Measurements from ENCODE around the gene LDAH.

The LDAH gene

DNA sequence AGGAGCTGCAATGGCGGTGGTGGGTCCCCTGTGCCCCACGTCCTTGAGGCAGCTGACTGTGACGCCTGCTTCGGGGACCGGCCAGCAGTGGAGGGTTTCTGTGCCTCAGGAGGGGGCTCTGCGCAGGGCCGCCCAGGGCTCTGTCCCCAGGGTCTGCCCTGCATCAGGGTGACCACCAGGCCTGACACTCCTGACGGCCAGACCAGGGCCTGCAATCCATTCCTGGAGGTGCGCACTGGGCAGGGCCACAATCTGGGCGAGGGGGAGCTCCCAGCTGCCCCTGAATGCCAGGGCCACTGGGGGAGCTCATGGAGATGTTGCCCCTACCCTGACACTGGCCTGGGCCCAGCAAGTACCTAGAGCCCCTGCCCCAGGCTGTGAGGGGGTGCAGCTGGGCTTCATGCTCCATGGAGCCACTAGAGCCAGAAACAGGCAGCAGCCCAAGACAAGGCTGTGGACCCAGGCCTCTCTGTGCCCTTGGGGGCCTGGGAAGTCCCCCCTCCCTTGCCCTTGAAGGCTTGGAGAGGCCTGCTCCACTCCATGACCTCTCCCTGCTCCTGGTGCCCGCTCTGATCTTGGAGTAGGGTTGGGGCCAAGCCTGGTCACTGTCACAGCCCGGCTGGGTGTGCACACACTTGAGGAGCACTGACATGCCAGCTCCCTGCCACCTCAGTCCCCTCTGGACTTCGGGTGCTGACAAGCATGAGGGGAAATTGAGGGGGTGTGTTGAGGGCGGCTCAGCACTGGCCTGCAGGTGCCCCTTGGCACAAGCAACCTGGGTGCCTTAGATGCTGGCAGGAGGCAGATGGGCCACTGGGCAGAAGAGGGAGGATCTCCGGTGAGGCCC is 55.9 kb downstream of the LDAH start:
- no peak for DNase-seq

DNA sequence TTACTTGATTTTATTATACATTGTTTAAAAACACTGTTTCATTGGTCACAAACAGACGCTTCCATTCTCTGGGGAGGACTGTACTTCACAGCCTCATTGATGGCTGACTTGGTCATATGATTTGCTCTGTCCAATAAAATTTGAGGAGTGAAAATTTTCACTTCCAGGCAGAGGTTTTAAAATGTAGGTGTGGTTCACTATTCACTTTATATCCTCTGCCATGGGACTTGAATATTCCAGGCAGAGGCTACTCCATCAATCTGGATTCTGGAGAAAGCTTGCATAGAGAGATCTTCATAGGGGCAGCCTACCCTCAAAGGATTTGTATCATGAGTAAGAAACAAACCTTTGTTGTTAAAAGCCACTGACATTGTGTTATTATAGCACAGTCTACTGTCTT is 56.7 kb downstream of the LDAH start:
- no peak for DNase-seq

DNA sequence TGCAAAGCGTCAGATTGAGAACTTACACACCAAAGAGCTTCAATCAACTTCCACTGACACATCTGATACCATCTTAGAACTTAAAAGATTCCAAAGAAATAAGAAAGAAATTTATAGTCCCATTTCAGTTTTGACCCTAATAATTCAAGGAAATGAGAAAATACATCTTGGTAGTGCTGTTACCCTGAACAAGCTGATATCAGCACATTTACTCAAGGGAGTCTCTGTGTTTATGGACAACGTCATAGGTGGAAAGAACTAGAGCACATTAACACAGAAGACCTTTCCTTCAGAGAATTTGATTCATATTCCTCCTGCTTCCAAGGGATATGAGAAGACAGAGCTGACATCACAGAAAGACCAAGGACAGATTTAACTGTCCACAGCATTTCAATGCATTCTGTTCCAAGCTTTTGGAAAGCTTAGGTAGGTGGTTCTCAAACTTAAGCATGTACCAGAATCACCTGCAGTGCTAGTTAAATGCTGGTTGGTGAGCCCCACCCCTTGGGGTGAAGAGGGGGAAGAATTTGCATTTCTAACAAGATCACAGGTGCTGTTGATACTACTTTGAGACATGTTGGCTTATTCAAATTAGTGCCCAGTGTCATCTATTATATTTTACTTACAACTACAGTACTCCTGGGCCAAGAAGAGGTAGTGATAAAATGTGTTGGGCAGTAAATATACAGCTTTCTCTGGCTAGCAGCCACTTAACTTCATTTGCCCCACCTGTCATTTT is 59.8 kb downstream of the LDAH start:
- DNase-seq = no peak

GRCh38 chr2:20759487-20759886 is 63.4 kb downstream of the LDAH start:
- DNase-seq = no peak

GRCh38 chr2:20758997-20759396 is 63.9 kb downstream of the LDAH start:
- DNase-seq = no peak

DNA sequence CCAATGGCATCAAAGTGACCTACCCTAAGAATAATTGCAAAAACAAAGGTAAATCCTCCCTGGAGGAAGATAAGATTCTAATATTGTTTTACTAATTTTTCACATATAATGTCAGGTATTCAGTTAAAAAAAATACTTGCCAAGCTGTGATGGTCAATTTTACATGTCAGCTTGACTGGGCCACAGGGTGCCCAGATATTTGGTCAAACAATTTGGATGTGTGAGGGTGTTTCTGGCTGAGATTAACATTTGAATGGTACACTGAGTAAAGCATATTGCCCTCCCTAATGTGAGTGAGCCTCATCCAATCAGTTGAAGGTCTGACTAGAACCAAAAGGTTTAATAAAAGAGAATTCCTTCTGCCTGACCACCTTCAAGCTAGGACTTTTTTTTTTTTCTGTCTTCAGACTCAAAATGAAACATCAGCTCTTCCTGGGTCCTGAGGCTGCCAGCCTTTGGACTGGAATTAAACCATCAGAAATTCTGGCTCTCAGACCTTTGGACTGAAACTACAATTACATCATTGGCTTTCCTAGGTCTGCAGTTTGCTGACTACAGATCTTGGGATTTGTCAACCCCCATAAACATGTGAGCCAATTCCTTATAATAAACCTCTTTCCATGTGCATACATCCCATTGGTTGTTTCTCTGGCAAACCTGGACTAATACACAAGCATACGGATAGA is 65.4 kb downstream of the LDAH start:
- DNase-seq = no peak

DNA sequence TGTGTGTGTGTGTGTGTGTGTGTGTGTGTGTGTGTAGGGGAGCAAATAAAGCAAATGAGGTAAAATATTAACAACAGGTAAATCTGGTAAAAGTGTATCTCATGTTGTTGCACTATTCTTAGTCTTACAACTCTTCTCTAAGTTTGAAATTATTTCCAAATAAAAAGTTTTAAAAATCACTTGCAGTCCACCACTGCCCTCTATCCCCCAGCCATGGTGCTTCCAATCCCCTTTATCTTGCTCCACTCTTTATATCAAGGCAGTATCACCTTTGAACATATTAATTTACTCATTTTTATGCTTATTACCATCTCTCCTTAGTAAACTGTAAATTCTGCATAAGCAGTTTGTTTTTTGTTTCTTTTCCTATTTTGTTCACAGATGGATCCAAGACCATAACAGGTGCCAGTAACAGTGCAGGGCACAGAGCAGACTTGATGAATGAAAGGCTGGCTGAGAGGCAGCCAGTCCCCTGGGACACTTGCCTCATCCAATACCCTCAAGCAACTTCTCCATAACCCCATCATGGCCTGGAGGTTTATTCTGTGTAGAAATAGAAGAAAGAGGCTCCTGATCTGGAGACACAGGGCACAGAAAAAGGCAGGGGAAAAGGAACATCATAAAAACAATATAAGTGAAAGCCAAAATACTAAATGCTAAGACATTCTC is 67.6 kb downstream of the LDAH start:
- no peak for DNase-seq

- no peak for DNase-seq
Observed at GRCh38 chr2:20752293-20752692, 70.6 kb downstream of the LDAH start.

- DNase-seq = no peak
Observed at GRCh38 chr2:20747317-20747716, 75.6 kb downstream of the LDAH start.

DNA sequence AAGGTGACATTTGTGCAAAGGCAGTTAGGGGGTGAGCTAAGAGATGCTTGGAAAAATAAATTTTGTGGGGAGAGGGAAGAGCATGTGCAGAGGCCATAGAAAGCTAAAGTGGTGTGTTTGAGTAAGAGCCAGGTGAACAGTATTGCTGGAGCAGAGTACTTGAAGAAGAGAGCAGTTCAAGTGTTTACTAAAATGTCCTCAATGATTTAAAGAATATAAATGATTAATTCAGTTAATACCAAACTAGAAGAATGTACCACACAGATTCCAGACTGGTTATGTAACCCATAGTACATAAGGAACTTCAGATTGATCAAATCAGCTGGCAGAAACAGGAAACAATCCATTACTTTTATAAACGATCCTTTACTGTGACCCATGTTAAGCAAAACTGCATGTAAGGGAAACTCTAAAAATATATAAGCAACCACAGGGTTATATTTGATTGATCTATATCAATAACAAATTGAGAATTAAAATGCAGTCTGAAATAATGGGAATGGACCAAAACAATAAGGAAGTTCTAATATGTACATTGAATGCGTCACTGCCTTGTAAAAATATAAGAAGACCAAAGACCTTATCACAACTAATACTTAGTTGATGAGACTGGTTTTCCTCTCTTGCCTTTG is 76.9 kb downstream of the LDAH start:
- DNase-seq = no peak

DNA sequence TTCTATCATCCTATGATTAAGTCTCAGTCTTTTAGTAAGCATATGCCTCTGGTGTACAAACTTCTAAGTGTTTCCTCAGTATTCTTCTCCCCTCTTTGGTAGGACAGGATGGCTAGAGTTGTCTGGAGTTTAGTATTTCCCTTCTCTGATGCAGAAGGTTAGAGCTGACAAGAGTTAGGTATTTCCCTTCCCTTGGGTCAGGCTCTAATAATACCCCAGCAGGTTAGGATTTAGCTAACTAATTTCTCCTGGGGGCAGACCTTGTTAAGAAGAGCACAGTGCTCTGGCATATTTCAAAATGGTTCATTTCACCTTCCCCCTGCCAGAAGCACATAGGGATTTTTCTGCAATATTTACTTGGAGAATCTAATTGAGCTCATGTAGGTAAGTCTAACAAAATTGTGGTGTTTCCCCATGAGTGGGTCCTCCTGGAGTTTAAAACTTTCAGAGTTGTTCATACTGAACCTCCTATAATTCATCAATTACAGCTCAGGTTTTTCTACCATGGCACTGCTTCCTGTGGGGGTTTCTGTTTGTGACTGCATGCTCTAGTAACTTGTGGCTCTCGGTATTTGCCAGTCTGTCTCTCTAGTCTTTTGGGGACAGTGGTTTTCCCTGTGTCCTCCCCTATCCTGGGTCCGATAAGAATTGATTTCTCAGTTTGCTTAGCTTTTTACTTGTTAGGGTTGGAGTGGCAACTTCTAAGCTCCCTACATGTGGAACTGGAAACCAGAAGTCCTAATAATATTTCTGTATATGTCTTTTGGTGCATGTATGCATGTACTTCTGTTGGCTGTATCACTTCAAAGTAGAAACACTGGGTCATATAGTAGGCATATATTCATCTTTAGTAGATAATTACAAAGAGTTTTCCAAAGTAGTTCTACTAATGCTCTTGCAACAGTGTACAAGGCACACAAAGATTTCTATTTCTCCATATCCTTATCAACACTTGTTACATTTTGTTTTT is 78.2 kb downstream of the LDAH start:
- no peak for DNase-seq

DNA sequence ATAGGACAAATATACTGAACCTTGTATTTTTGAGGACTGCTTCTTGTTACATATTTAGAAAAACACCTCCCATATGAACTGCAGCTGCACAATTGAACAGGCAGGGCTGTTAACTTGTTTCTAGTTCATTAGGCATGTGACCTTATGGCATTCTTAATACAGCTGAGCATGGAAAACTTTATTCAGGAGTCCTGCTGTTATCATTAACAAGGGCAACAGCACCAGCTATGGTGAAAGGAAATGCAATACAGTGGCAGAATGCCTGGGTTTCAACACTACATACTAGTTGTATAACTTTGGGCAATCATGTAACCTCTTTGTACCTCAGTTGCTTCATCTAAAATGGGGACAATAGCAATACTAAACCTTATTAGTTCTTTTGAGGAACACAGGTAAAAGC is 84.1 kb downstream of the LDAH start:
- DNase-seq = no peak

DNA sequence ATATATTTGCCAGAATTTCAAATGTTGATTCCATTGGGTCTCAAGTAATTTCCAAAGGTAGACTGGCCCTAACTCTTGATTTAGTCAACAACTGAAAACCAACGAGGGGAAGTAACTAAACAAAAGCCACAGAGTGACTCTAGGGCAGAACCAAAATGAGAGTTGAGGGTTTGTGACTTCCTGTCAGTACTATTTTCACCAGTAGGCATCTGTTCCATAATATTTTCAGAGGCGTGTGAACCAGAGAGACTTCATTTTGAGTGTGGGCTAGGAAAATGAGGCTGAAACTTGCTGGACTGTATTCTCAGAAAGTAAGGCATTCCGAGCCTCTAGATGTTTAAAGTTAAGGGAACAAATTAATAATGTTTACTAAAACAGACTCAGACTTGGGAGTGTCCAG is 85.4 kb downstream of the LDAH start:
- no peak for DNase-seq

- no peak for DNase-seq
Observed at GRCh38 chr2:20728114-20728758, 94.7 kb downstream of the LDAH start.

DNA sequence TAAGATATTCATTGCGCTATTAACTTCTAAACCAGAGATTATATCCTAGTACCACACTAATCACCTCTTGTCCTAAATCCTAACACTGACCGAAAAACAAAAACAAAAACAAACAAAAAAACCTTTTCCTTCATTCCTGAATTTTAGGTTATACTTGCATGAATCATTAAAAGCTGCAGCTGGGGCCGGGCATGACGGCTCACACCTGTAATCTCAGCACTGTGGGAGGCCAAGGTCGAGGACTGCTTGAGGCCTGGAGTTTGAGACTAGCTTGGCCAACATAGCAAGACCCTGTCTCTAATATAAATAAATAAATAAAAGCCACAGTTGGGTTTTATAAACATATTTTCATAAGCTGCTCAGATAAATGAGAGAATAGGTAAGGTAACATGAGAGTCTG is 96.0 kb downstream of the LDAH start:
- DNase-seq = no peak

- no peak for DNase-seq
Observed at GRCh38 chr2:20725782-20726181, 97.1 kb downstream of the LDAH start.

GRCh38 chr2:20724500-20725053 is 98.3 kb downstream of the LDAH start:
- no peak for DNase-seq

- no peak for DNase-seq
Observed at GRCh38 chr2:20723543-20723942, 99.4 kb downstream of the LDAH start.

DNA sequence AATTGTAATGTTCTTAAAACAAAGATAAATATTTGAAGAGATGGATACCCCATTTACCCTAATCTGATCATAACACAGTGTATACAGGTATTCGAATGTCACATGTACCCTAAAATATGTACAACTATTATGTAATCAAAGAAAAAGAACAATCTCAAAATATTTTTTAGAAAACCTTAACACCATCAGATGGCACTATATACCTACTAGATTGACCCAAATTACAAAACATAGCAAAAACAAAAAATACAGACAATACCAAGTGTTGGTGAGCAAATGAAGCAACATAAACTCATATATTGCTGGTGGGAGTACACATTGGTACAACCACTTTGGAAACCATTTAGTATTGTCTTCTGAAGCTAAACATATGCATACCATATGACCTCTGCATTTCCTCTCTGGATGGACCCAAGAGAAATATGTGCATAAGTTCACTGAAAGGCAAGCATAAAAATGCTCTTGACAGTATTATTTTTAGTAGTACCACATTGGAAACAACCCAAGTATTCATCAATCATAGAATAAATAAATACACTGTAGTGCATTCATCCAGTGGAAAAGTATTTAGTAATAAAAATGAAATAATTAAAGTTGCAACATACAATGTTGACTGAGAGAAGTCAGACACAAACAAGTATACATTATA is 100.2 kb downstream of the LDAH start:
- DNase-seq = no peak

DNA sequence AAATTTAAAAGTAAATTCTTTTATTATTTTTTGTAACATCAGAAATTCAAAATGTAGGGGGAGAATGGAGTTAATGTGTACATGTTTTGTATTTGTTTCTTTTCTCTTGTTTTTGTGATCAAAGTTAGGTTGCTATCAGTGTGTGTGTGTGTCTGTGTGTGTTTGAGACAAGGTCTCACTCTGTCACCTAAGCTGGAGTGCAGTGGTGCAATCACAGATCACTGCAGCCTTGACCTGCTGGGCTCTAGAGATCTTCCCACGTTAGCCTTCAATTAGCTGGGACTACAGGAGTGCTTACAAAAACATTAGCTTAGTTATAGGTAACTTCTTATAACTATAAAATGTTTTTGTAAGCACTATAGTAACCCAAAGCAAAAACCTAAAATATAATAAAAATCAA is 105.3 kb downstream of the LDAH start:
- no peak for DNase-seq

Measured in activated CD4-positive, CD25-positive, alpha-beta regulatory T cell (primary cell).